H1 (cell line): Measurements from ENCODE around the gene TRIM29. TPM values are rescaled to one million over a fixed set of nuclear protein-coding genes. Genes with fewer than 3 reads are reported as not detected.

ENCODE experiments used
- CTBP2 ChIP-seq: IDR thresholded peaks from 2 replicates; pipeline ENCODE4 v1.7.0; 2011; ENCODE audit warnings: borderline replicate concordance, mild to moderate bottlenecking, moderate library complexity, mixed read lengths, low read length; ENCODE audit not compliant: insufficient read depth, insufficient read length
- SIN3A ChIP-seq, 2 experiments: IDR thresholded peaks in 1 of 2; conservative IDR thresholded peaks in 1 of 2; 2 replicates each; pipeline ENCODE4 v1.6.1; 2011 to 2012; ENCODE audit warnings: low read length in 2 of 2, improper control_type of control experiment in 1 of 2, low read depth in 1 of 2, mild to moderate bottlenecking in 1 of 2
- polyA plus RNA-seq, 7 experiments: library from polyadenylated mRNA; depleted of rRNA in 3 of 7; stranded (reverse) in 5 of 7; unstranded in 2 of 7; fragments of >200 nt in 5 of 7; fragments of 200-250 nt in 2 of 7; gene quantifications; 1 replicate in 5 of 7; 2 replicates in 1 of 7; 4 replicates in 1 of 7; pipeline versions ENCODE4 v1.2.1 to v1.2.3, GENCODE V29; 2011 to 2013; ENCODE audit warnings: missing spikeins in 2 of 7, mixed read lengths in 2 of 7
- total RNA-seq: library from RNA; stranded (reverse); fragmentation: NEBNext Ultra II Directional; extraction: Animal tissue kit (Norgen Biotek cat#: 25700); gene quantifications from 2 replicates; pipeline ENCODE4 v1.2.1, GENCODE V29; 2021

TRIM29 gene
- total and polyA plus RNA-seq, 2 of the 8 experiments (the other 6 are each of a cell fraction or from before 2014, with no cell fraction given): 0.17 to 0.43 TPM

GRCh38 chr11:120064341-120064740, 73.6 kb downstream of the TRIM29 start (continued):
- TF ChIP-seq CTBP2: no peak
- no peak for TF ChIP-seq SIN3A (conservative IDR thresholded peaks at IDR 0.05 in 1 of 2, IDR thresholded peaks at IDR 0.05 in 1 of 2; ENCODE audit: low read depth in 1 of 2, low read length in 2 of 2)
